ENCODE results near the gene CYP1A1. TPM values are rescaled to one million over a fixed set of nuclear protein-coding genes. Genes with fewer than 3 reads are reported as not detected.

Gene CYP1A1
- total and polyA plus RNA-seq, 2 of the 13 experiments (the other 11 are each of a cell fraction or from before 2014, with no cell fraction given): 7.9 to 8.0 TPM

- no TSS peak for BruUV-seq (replicated peaks)
- POLR2A ChIA-PET: no interaction called here
- intact Hi-C loops (cut with micrococcal nuclease; ENCODE audit: unreplicated experiment): no loop called here
- no peaks in the 10 kb centered on the region for H4K20me1 ChIP-seq (ENCODE audit: insufficient read depth, low read length)
- H3K36me3 ChIP-seq (replicated peaks in 1 of 2; ENCODE audit: control insufficient read depth in 1 of 2, insufficient read depth in 2 of 2, low read length in 2 of 2): peaks cover 0 to 7% of the 10 kb centered on the region in 2 experiments; a peak in 1 of 5 replicates
- H3K4me3 ChIP-seq (replicated peaks in 1 of 3; ENCODE audit: insufficient read depth in 1 of 3, low read depth in 2 of 3, low read length in 3 of 3): no peak overlapping the region
- TF ChIP-seq ATF7 (IDR thresholded peaks at IDR 0.05) (peak; percentile 26; the same call in 1 of the 2 replicates), ATF7 (CRISPR knock-in tag; IDR thresholded peaks at IDR 0.05) (no peak), RXRB (CRISPR knock-in tag; IDR thresholded peaks at IDR 0.05; ENCODE audit: borderline replicate concordance) (no peak), IKZF4 (CRISPR knock-in tag; IDR thresholded peaks at IDR 0.05; ENCODE audit: borderline replicate concordance, low read depth, not compliant biosample characterization) (no peak), ZNF772 (CRISPR knock-in tag; IDR thresholded peaks at IDR 0.05) (no peak)
- peaks cover 74% of the 10 kb centered on the region for H3K79me2 ChIP-seq (ENCODE audit: insufficient read depth, low read length)
- H2AFZ ChIP-seq (ENCODE audit: low read length): no peak overlapping the region
- DNase-seq (ENCODE audit: low spot score) (no peak), FAIRE-seq (no peak), ATAC-seq (no peak)
- CTCF ChIA-PET (ENCODE audit: low intra/inter-chr PET ratio, low total read pairs): no interaction called here
- no peak overlapping the region for H3K9ac ChIP-seq (ENCODE audit: insufficient read depth, low read depth, low read length)
- in situ Hi-C loops (cut with HindIII; ENCODE audit: extremely low pct_ligation_motif_present, low pct_unique_long_range_greater_than_20kb): no loop called here
- H3K9me3 ChIP-seq (ENCODE audit: low read length): no peaks in the 10 kb centered on the region
- H3K27ac ChIP-seq (ENCODE audit: extremely low read length, insufficient read depth, low read length): no peak overlapping the region
- 100% methylated on average over 1 of the region's 1 CpG for WGBS (ENCODE audit: low lambda C conversion rate)
- peaks cover 0 to 4% of the 10 kb centered on the region in 2 experiments; a peak in 2 of 5 replicates for H3K27me3 ChIP-seq (ENCODE audit: control insufficient read depth in 1 of 2, insufficient read depth in 2 of 2, low read length in 2 of 2)
- peaks cover 35% of the 10 kb centered on the region for H3K4me1 ChIP-seq (ENCODE audit: insufficient read depth, low read length)
- H3K4me2 ChIP-seq (ENCODE audit: low read depth, low read length): no peak overlapping the region
These were observed 33.0 kb downstream of the CYP1A1 start for GRCh38 chr15:74692327-74692726.

- Histone ChIP-seq H3K9me3 (ENCODE audit: low read length) (peaks cover 8% of the 10 kb centered on the region), H3K4me2 (ENCODE audit: low read depth, low read length) (no peak overlapping the region), H3K27ac (ENCODE audit: extremely low read length, insufficient read depth, low read length) (no peak overlapping the region), H3K4me3 (replicated peaks in 1 of 3; ENCODE audit: insufficient read depth in 1 of 3, low read depth in 2 of 3, low read length in 3 of 3) (no peak overlapping the region), H3K9ac (ENCODE audit: insufficient read depth, low read depth, low read length) (no peak overlapping the region), H3K79me2 (ENCODE audit: insufficient read depth, low read length) (peaks cover 42% of the 10 kb centered on the region), H3K27me3 (ENCODE audit: control insufficient read depth in 1 of 2, insufficient read depth in 2 of 2, low read length in 2 of 2) (no peaks in the 10 kb centered on the region; a peak in 1 of 5 replicates), H3K36me3 (replicated peaks in 1 of 2; ENCODE audit: control insufficient read depth in 1 of 2, insufficient read depth in 2 of 2, low read length in 2 of 2) (peaks cover 5 to 17% of the 10 kb centered on the region in 2 experiments; a peak in 4 of 5 replicates), H3K4me1 (ENCODE audit: insufficient read depth, low read length) (no peaks in the 10 kb centered on the region), H4K20me1 (ENCODE audit: insufficient read depth, low read length) (no peaks in the 10 kb centered on the region), H2AFZ (ENCODE audit: low read length) (no peak overlapping the region)
- DNase-seq (ENCODE audit: low spot score) (no peak), FAIRE-seq (no peak), ATAC-seq (no peak)
- intact Hi-C loops (cut with micrococcal nuclease; ENCODE audit: unreplicated experiment) (no loop called here), in situ Hi-C loops (cut with HindIII; ENCODE audit: extremely low pct_ligation_motif_present, low pct_unique_long_range_greater_than_20kb) (no loop called here)
- ChIA-PET CTCF (ENCODE audit: low intra/inter-chr PET ratio, low total read pairs) (no interaction called here), POLR2A (interaction anchor here (1.0 kb wide), 1 partner anchor 77 kb away, joined by 3 read pairs; no protein-coding TSS in a partner anchor)
- TF ChIP-seq MAFF (IDR thresholded peaks at IDR 0.05; ENCODE audit: low read depth, low read length) (no peak), ELF1 (CRISPR knock-in tag; IDR thresholded peaks at IDR 0.05) (no peak), ZBTB3 (CRISPR knock-in tag; IDR thresholded peaks at IDR 0.05; ENCODE audit: borderline replicate concordance, low read depth) (no peak), IRF2 (CRISPR knock-in tag; IDR thresholded peaks at IDR 0.05) (no peak), SMAD3 (CRISPR knock-in tag; IDR thresholded peaks at IDR 0.05) (no peak), NR2F2 (IDR thresholded peaks at IDR 0.05; ENCODE audit: borderline replicate concordance, low read depth) (no peak), ARHGAP35 (CRISPR knock-in tag; IDR thresholded peaks at IDR 0.05; ENCODE audit: borderline replicate concordance) (no peak), ZBTB39 (CRISPR knock-in tag; IDR thresholded peaks at IDR 0.05) (no peak), ZNF879 (CRISPR knock-in tag; IDR thresholded peaks at IDR 0.05) (no peak), ZNF567 (CRISPR knock-in tag; IDR thresholded peaks at IDR 0.05; ENCODE audit: borderline replicate concordance) (no peak)
- 84% methylated on average over 1 of the region's 1 CpG for WGBS (ENCODE audit: low lambda C conversion rate)
- BruUV-seq (replicated peaks): no TSS peak
These were observed 41.6 kb downstream of the CYP1A1 start for GRCh38 chr15:74683758-74684157.
